ENCODE measurements around the gene CEP120.
"Not testable (repeated sequence)": the region's sequence is repeated elsewhere in the genome, so short reads cannot be mapped to it uniquely, and the experiment has no call there.

Gene CEP120

GRCh38 chr5:123350742-123351141, 72.5 kb downstream of the CEP120 start:
- Histone ChIP-seq H3K27ac (ENCODE audit: low read depth, low read length) (no peak overlapping the region), H3K36me3 (ENCODE audit: insufficient read depth, low read length) (peaks cover 3% of the 10 kb centered on the region), H3K9ac (ENCODE audit: low read length) (no peak overlapping the region), H3K27me3 (ENCODE audit: control insufficient read depth in 1 of 2, insufficient read depth in 2 of 2, low read length in 2 of 2) (no peaks in the 10 kb centered on the region), H3K4me1 (ENCODE audit: insufficient read depth, low read length) (no peaks in the 10 kb centered on the region), H3K9me3 (ENCODE audit: low read length) (no peaks in the 10 kb centered on the region), H3K4me3 (ENCODE audit: low read depth in 1 of 2, low read length in 2 of 2) (no peak overlapping the region)

GRCh38 chr5:123344816-123345426, 78.3 kb downstream of the CEP120 start:
- Histone ChIP-seq H3K4me3 (ENCODE audit: low read depth in 1 of 2, low read length in 2 of 2) (no peak overlapping the region), H3K27me3 (ENCODE audit: control insufficient read depth in 1 of 2, insufficient read depth in 2 of 2, low read length in 2 of 2) (no peaks in the 10 kb centered on the region), H3K9me3 (ENCODE audit: low read length) (no peaks in the 10 kb centered on the region), H3K4me1 (ENCODE audit: insufficient read depth, low read length) (peaks cover 11% of the 10 kb centered on the region), H3K27ac (ENCODE audit: low read depth, low read length) (no peak overlapping the region), H3K9ac (ENCODE audit: low read length) (no peak overlapping the region), H3K36me3 (ENCODE audit: insufficient read depth, low read length) (peaks cover 3% of the 10 kb centered on the region)

GRCh38 chr5:123340928-123341327, 82.3 kb downstream of the CEP120 start:
- Histone ChIP-seq H3K36me3 (ENCODE audit: insufficient read depth, low read length) (no peaks in the 10 kb centered on the region), H3K4me1 (ENCODE audit: insufficient read depth, low read length) (peaks cover 11% of the 10 kb centered on the region), H3K9ac (ENCODE audit: low read length) (no peak overlapping the region), H3K9me3 (ENCODE audit: low read length) (no peaks in the 10 kb centered on the region), H3K27me3 (ENCODE audit: control insufficient read depth in 1 of 2, insufficient read depth in 2 of 2, low read length in 2 of 2) (no peaks in the 10 kb centered on the region), H3K27ac (ENCODE audit: low read depth, low read length) (no peak overlapping the region), H3K4me3 (ENCODE audit: low read depth in 1 of 2, low read length in 2 of 2) (no peak overlapping the region)

- H3K36me3 ChIP-seq (ENCODE audit: insufficient read depth, low read length); H3K9me3 ChIP-seq (ENCODE audit: low read length); H3K4me3 ChIP-seq (ENCODE audit: low read depth in 1 of 2, low read length in 2 of 2); H3K27ac ChIP-seq (ENCODE audit: low read depth, low read length); H3K9ac ChIP-seq (ENCODE audit: low read length); H3K27me3 ChIP-seq (ENCODE audit: control insufficient read depth in 1 of 2, insufficient read depth in 2 of 2, low read length in 2 of 2); H3K4me1 ChIP-seq (ENCODE audit: insufficient read depth, low read length): not testable (repeated sequence)
Measured at GRCh38 chr5:123308377-123308776, 114.8 kb downstream of the CEP120 start.

GRCh38 chr5:123305751-123306150, 117.5 kb downstream of the CEP120 start:
- H3K27ac ChIP-seq (ENCODE audit: low read depth, low read length), result no peak overlapping the region
- no peaks in the 10 kb centered on the region for H3K4me1 ChIP-seq (ENCODE audit: insufficient read depth, low read length)
- no peak overlapping the region for H3K4me3 ChIP-seq (ENCODE audit: low read depth in 1 of 2, low read length in 2 of 2)
- H3K27me3 ChIP-seq (ENCODE audit: control insufficient read depth in 1 of 2, insufficient read depth in 2 of 2, low read length in 2 of 2), result no peaks in the 10 kb centered on the region
- no peak overlapping the region for H3K9ac ChIP-seq (ENCODE audit: low read length)
- no peaks in the 10 kb centered on the region for H3K36me3 ChIP-seq (ENCODE audit: insufficient read depth, low read length)
- H3K9me3 ChIP-seq (ENCODE audit: low read length), result no peaks in the 10 kb centered on the region

GRCh38 chr5:123304777-123305316, 118.4 kb downstream of the CEP120 start:
- H3K9me3 ChIP-seq (ENCODE audit: low read length), result no peaks in the 10 kb centered on the region

GRCh38 chr5:123303802-123304201, 119.4 kb downstream of the CEP120 start:
- Histone ChIP-seq H3K4me3 (ENCODE audit: low read depth in 1 of 2, low read length in 2 of 2) (no peak overlapping the region), H3K36me3 (ENCODE audit: insufficient read depth, low read length) (no peaks in the 10 kb centered on the region), H3K4me1 (ENCODE audit: insufficient read depth, low read length) (peaks cover under 1% of the 10 kb centered on the region), H3K27me3 (ENCODE audit: control insufficient read depth in 1 of 2, insufficient read depth in 2 of 2, low read length in 2 of 2) (no peaks in the 10 kb centered on the region), H3K9me3 (ENCODE audit: low read length) (no peaks in the 10 kb centered on the region), H3K9ac (ENCODE audit: low read length) (no peak overlapping the region), H3K27ac (ENCODE audit: low read depth, low read length) (no peak overlapping the region)

More at GRCh38 chr5:123304777-123305316, 118.4 kb downstream of the CEP120 start:
- Histone ChIP-seq H3K9ac (ENCODE audit: low read length) (no peak overlapping the region), H3K36me3 (ENCODE audit: insufficient read depth, low read length) (no peaks in the 10 kb centered on the region), H3K4me3 (ENCODE audit: low read depth in 1 of 2, low read length in 2 of 2) (no peak overlapping the region), H3K4me1 (ENCODE audit: insufficient read depth, low read length) (no peaks in the 10 kb centered on the region), H3K27me3 (ENCODE audit: control insufficient read depth in 1 of 2, insufficient read depth in 2 of 2, low read length in 2 of 2) (no peaks in the 10 kb centered on the region), H3K27ac (ENCODE audit: low read depth, low read length) (no peak overlapping the region)

- Histone ChIP-seq H3K27ac (ENCODE audit: low read depth, low read length) (no peak overlapping the region), H3K9me3 (ENCODE audit: low read length) (no peaks in the 10 kb centered on the region), H3K4me1 (ENCODE audit: insufficient read depth, low read length) (peaks cover 8% of the 10 kb centered on the region), H3K27me3 (ENCODE audit: control insufficient read depth in 1 of 2, insufficient read depth in 2 of 2, low read length in 2 of 2) (no peaks in the 10 kb centered on the region), H3K36me3 (ENCODE audit: insufficient read depth, low read length) (no peaks in the 10 kb centered on the region), H3K9ac (ENCODE audit: low read length) (no peak overlapping the region), H3K4me3 (ENCODE audit: low read depth in 1 of 2, low read length in 2 of 2) (no peak overlapping the region)
Measured at GRCh38 chr5:123300266-123300665, 122.9 kb downstream of the CEP120 start.

- Histone ChIP-seq H3K27ac (ENCODE audit: low read depth, low read length) (no peak overlapping the region), H3K4me1 (ENCODE audit: insufficient read depth, low read length) (peaks cover 8% of the 10 kb centered on the region), H3K36me3 (ENCODE audit: insufficient read depth, low read length) (no peaks in the 10 kb centered on the region), H3K27me3 (ENCODE audit: control insufficient read depth in 1 of 2, insufficient read depth in 2 of 2, low read length in 2 of 2) (no peaks in the 10 kb centered on the region), H3K4me3 (ENCODE audit: low read depth in 1 of 2, low read length in 2 of 2) (no peak overlapping the region), H3K9me3 (ENCODE audit: low read length) (no peaks in the 10 kb centered on the region), H3K9ac (ENCODE audit: low read length) (no peak overlapping the region)
Measured at GRCh38 chr5:123299136-123299535, 124.1 kb downstream of the CEP120 start.

- H3K9ac ChIP-seq (ENCODE audit: low read length), result no peak overlapping the region
- no peaks in the 10 kb centered on the region for H3K27me3 ChIP-seq (ENCODE audit: control insufficient read depth in 1 of 2, insufficient read depth in 2 of 2, low read length in 2 of 2)
- H3K9me3 ChIP-seq (ENCODE audit: low read length), result no peaks in the 10 kb centered on the region
- peaks cover 8% of the 10 kb centered on the region for H3K4me1 ChIP-seq (ENCODE audit: insufficient read depth, low read length)
- no peaks in the 10 kb centered on the region for H3K36me3 ChIP-seq (ENCODE audit: insufficient read depth, low read length)
- no peak overlapping the region for H3K27ac ChIP-seq (ENCODE audit: low read depth, low read length)
- no peak overlapping the region for H3K4me3 ChIP-seq (ENCODE audit: low read depth in 1 of 2, low read length in 2 of 2)
Measured at GRCh38 chr5:123298335-123299030, 124.7 kb downstream of the CEP120 start.

- Histone ChIP-seq H3K4me3 (ENCODE audit: low read depth in 1 of 2, low read length in 2 of 2) (no peak overlapping the region), H3K4me1 (ENCODE audit: insufficient read depth, low read length) (peaks cover 8% of the 10 kb centered on the region), H3K27ac (ENCODE audit: low read depth, low read length) (no peak overlapping the region)
Measured at GRCh38 chr5:123297866-123298265, 125.3 kb downstream of the CEP120 start.

More at GRCh38 chr5:123297866-123298265, 125.3 kb downstream of the CEP120 start:
- Histone ChIP-seq H3K9ac (ENCODE audit: low read length) (no peak overlapping the region), H3K9me3 (ENCODE audit: low read length) (no peaks in the 10 kb centered on the region), H3K36me3 (ENCODE audit: insufficient read depth, low read length) (no peaks in the 10 kb centered on the region), H3K27me3 (ENCODE audit: control insufficient read depth in 1 of 2, insufficient read depth in 2 of 2, low read length in 2 of 2) (no peaks in the 10 kb centered on the region)
